SJCRH30 (cell line): ENCODE results near the gene SMIM20. TPM values are rescaled to one million over a fixed set of nuclear protein-coding genes. Genes with fewer than 3 reads are reported as not detected.

Experiments
- DNase-seq, 2 experiments: peaks; one replicate each; pipeline ENCODE4 v3.0.0-alpha.2; 2015 to 2020
- H3K27ac ChIP-seq: fragments of 250-450 bp; sonication (Bioruptor Pico); 2 replicates; pipeline ENCODE4 v1.5.1; 2020; ENCODE audit warnings: mild to moderate bottlenecking, moderate library complexity
- H3K27me3 ChIP-seq: fragments of 250-450 bp; sonication (Bioruptor Pico); 2 replicates; pipeline ENCODE4 v1.5.1; 2020; ENCODE audit warnings: mild to moderate bottlenecking, moderate library complexity
- H3K36me3 ChIP-seq: fragments of 250-450 bp; sonication (Bioruptor Pico); 2 replicates; pipeline ENCODE4 v1.5.1; 2020; ENCODE audit warnings: mild to moderate bottlenecking, moderate library complexity
- H3K4me1 ChIP-seq: fragments of 250-450 bp; sonication (Bioruptor Pico); 2 replicates; pipeline ENCODE4 v1.5.1; 2020; ENCODE audit warnings: mild to moderate bottlenecking, moderate library complexity
- H3K4me3 ChIP-seq: fragments of 250-450 bp; sonication (Bioruptor Pico); 2 replicates; pipeline ENCODE4 v1.5.1; 2020; ENCODE audit warnings: mild to moderate bottlenecking, moderate library complexity
- H3K9me3 ChIP-seq: fragments of 250-450 bp; sonication (Bioruptor Pico); replicated peaks from 2 replicates; pipeline ENCODE4 v1.5.1; 2020; ENCODE audit warnings: mild to moderate bottlenecking, moderate library complexity
- total RNA-seq: library from RNA; depleted of rRNA; stranded (reverse); fragments of >200 nt; shearing (Covaris generic); gene quantifications from 2 replicates; pipeline ENCODE4 v1.2.3, GENCODE V29; 2014

SMIM20 gene
- total RNA-seq, 1 experiment from 2014 or later, result 40.6 TPM

GRCh38 chr4:25882226-25882625 lies 31.8 kb upstream of the SMIM20 start:
- no peaks in the 10 kb centered on the region for H3K4me1 ChIP-seq
- no peak for DNase-seq
- no peaks in the 10 kb centered on the region for H3K27me3 ChIP-seq
- no peaks in the 10 kb centered on the region for H3K9me3 ChIP-seq
- H3K27ac ChIP-seq, result no peak overlapping the region
- H3K4me3 ChIP-seq, result no peak overlapping the region
- H3K36me3 ChIP-seq, result no peaks in the 10 kb centered on the region

- H3K36me3 ChIP-seq, result no peaks in the 10 kb centered on the region
- no peaks in the 10 kb centered on the region for H3K9me3 ChIP-seq
- DNase-seq, result no peak
- H3K4me1 ChIP-seq, result no peaks in the 10 kb centered on the region
- H3K27ac ChIP-seq, result no peak overlapping the region
- H3K4me3 ChIP-seq, result no peak overlapping the region
- H3K27me3 ChIP-seq, result no peaks in the 10 kb centered on the region
These were observed 30.5 kb upstream of the SMIM20 start for GRCh38 chr4:25883565-25883964.

GRCh38 chr4:25884031-25884782 lies 29.8 kb upstream of the SMIM20 start:
- Histone ChIP-seq H3K27me3 (no peaks in the 10 kb centered on the region), H3K27ac (no peak overlapping the region), H3K4me3 (no peak overlapping the region), H3K4me1 (no peaks in the 10 kb centered on the region), H3K9me3 (no peaks in the 10 kb centered on the region), H3K36me3 (no peaks in the 10 kb centered on the region)
- DNase-seq, result no peak

- H3K36me3 ChIP-seq, result no peaks in the 10 kb centered on the region
- DNase-seq, result no peak
- H3K27ac ChIP-seq, result no peak overlapping the region
These were observed 25.2 kb upstream of the SMIM20 start for GRCh38 chr4:25888781-25889180.

GRCh38 chr4:25889589-25890503 lies 24.2 kb upstream of the SMIM20 start:
- Histone ChIP-seq H3K4me1 (peaks cover 8% of the 10 kb centered on the region), H3K27me3 (no peaks in the 10 kb centered on the region), H3K4me3 (no peak overlapping the region), H3K9me3 (no peaks in the 10 kb centered on the region), H3K27ac (no peak overlapping the region), H3K36me3 (no peaks in the 10 kb centered on the region)
- no peak for DNase-seq

More at GRCh38 chr4:25888781-25889180, 25.2 kb upstream of the SMIM20 start:
- Histone ChIP-seq H3K4me3 (no peak overlapping the region), H3K4me1 (peaks cover 8% of the 10 kb centered on the region), H3K9me3 (no peaks in the 10 kb centered on the region), H3K27me3 (no peaks in the 10 kb centered on the region)

GRCh38 chr4:25890571-25891485 lies 23.2 kb upstream of the SMIM20 start:
- H3K36me3 ChIP-seq, result no peaks in the 10 kb centered on the region
- H3K9me3 ChIP-seq, result no peaks in the 10 kb centered on the region
- DNase-seq, result peak; percentile 60 to 73
- no peaks in the 10 kb centered on the region for H3K27me3 ChIP-seq
- H3K27ac ChIP-seq, result no peak overlapping the region; the same call in 1 of the 2 replicates
- H3K4me3 ChIP-seq, result no peak overlapping the region
- H3K4me1 ChIP-seq, result peaks cover 8% of the 10 kb centered on the region

- Histone ChIP-seq H3K4me1 (peaks cover 8% of the 10 kb centered on the region), H3K27me3 (no peaks in the 10 kb centered on the region), H3K27ac (no peak overlapping the region), H3K36me3 (no peaks in the 10 kb centered on the region), H3K9me3 (no peaks in the 10 kb centered on the region), H3K4me3 (no peak overlapping the region)
- no peak for DNase-seq
These were observed 21.2 kb upstream of the SMIM20 start for GRCh38 chr4:25892796-25893195.

- no peaks in the 10 kb centered on the region for H3K27me3 ChIP-seq
These were observed 17.1 kb upstream of the SMIM20 start for GRCh38 chr4:25896776-25897539.

GRCh38 chr4:25900310-25900709 lies 13.7 kb upstream of the SMIM20 start:
- H3K27me3 ChIP-seq, result no peaks in the 10 kb centered on the region
- H3K27ac ChIP-seq, result no peak overlapping the region
- peaks cover 6% of the 10 kb centered on the region for H3K4me1 ChIP-seq
- no peak for DNase-seq
- H3K4me3 ChIP-seq, result no peak overlapping the region
- H3K9me3 ChIP-seq, result no peaks in the 10 kb centered on the region
- H3K36me3 ChIP-seq, result no peaks in the 10 kb centered on the region

More at GRCh38 chr4:25896776-25897539, 17.1 kb upstream of the SMIM20 start:
- no peak for DNase-seq
- no peaks in the 10 kb centered on the region for H3K36me3 ChIP-seq
- no peak overlapping the region for H3K27ac ChIP-seq
- no peaks in the 10 kb centered on the region for H3K9me3 ChIP-seq
- no peaks in the 10 kb centered on the region for H3K4me1 ChIP-seq
- no peak overlapping the region for H3K4me3 ChIP-seq

- DNase-seq, result no peak
- H3K27me3 ChIP-seq, result no peaks in the 10 kb centered on the region
- H3K4me3 ChIP-seq, result no peak overlapping the region
- H3K36me3 ChIP-seq, result no peaks in the 10 kb centered on the region
- H3K27ac ChIP-seq, result no peak overlapping the region
- peaks cover 12% of the 10 kb centered on the region for H3K4me1 ChIP-seq
- no peaks in the 10 kb centered on the region for H3K9me3 ChIP-seq
These were observed 13.0 kb upstream of the SMIM20 start for GRCh38 chr4:25901030-25901430.

GRCh38 chr4:25903900-25904747 lies 9.9 kb upstream of the SMIM20 start:
- H3K36me3 ChIP-seq, result no peaks in the 10 kb centered on the region
- DNase-seq, result no peak
- no peak overlapping the region for H3K27ac ChIP-seq
- no peaks in the 10 kb centered on the region; the same call in 1 of the 2 replicates for H3K9me3 ChIP-seq
- H3K27me3 ChIP-seq, result no peaks in the 10 kb centered on the region
- no peak overlapping the region for H3K4me3 ChIP-seq
- peaks cover 31% of the 10 kb centered on the region for H3K4me1 ChIP-seq

GRCh38 chr4:25904748-25905082 lies 9.3 kb upstream of the SMIM20 start:
- no peaks in the 10 kb centered on the region; the same call in 1 of the 2 replicates for H3K9me3 ChIP-seq
- no peak overlapping the region for H3K4me3 ChIP-seq

GRCh38 chr4:25905371-25905770 lies 8.6 kb upstream of the SMIM20 start:
- peak; percentile 67 to 85 for DNase-seq
- peaks cover 32% of the 10 kb centered on the region for H3K4me1 ChIP-seq
- no peaks in the 10 kb centered on the region for H3K27me3 ChIP-seq
- no peaks in the 10 kb centered on the region for H3K36me3 ChIP-seq
- H3K4me3 ChIP-seq, result no peak overlapping the region
- H3K27ac ChIP-seq, result peak overlapping the region; percentile 77
- H3K9me3 ChIP-seq, result no peaks in the 10 kb centered on the region; the same call in 1 of the 2 replicates

More at GRCh38 chr4:25904748-25905082, 9.3 kb upstream of the SMIM20 start:
- Histone ChIP-seq H3K36me3 (no peaks in the 10 kb centered on the region), H3K27ac (peak overlapping the region; percentile 77), H3K27me3 (no peaks in the 10 kb centered on the region), H3K4me1 (peaks cover 32% of the 10 kb centered on the region)
- no peak for DNase-seq
